Upper lobe of left lung (tissue), 4 donors: ENCODE data around the gene PIGQ.

Experiments
- POLR2AphosphoS5 ChIP-seq, 2 donors: sonication (generic); formaldehyde crosslinking; IDR thresholded peaks; one replicate each; pipeline ENCODE4 v1.5.1; 2017; ENCODE audit warnings: antibody characterized with exemption in 2 of 2
- TF ChIP-seq, protein P1 (sequence below), 6 experiments: fragments of 450-650 bp in 4 of 6; fragments of 200-600 bp in 2 of 6; sonication (generic) in 2 of 6; IDR thresholded peaks; one replicate each; pipeline ENCODE4 v1.5.1; 2016 to 2019; ENCODE audit warnings: antibody characterized with exemption in 6 of 6

GRCh38 chr16:568401-569258, 1.1 kb upstream of the PIGQ start:
- TF ChIP-seq, protein P1, sequence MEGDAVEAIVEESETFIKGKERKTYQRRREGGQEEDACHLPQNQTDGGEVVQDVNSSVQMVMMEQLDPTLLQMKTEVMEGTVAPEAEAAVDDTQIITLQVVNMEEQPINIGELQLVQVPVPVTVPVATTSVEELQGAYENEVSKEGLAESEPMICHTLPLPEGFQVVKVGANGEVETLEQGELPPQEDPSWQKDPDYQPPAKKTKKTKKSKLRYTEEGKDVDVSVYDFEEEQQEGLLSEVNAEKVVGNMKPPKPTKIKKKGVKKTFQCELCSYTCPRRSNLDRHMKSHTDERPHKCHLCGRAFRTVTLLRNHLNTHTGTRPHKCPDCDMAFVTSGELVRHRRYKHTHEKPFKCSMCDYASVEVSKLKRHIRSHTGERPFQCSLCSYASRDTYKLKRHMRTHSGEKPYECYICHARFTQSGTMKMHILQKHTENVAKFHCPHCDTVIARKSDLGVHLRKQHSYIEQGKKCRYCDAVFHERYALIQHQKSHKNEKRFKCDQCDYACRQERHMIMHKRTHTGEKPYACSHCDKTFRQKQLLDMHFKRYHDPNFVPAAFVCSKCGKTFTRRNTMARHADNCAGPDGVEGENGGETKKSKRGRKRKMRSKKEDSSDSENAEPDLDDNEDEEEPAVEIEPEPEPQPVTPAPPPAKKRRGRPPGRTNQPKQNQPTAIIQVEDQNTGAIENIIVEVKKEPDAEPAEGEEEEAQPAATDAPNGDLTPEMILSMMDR (IDR thresholded peaks at IDR 0.05) = no peak
- TF ChIP-seq POLR2AphosphoS5 (IDR thresholded peaks at IDR 0.05) = no peak
